SKM-1 (cell line): ENCODE data around the gene BRD8.
"Not testable (repeated sequence)": the region's sequence is repeated elsewhere in the genome, so short reads cannot be mapped to it uniquely, and the experiment has no call there.

Experiments used
- DNase-seq: peaks from one replicate; lab custom pipeline; 2025; ENCODE audit not compliant: unreplicated experiment; lab: John Stamatoyannopoulos, UW

Gene BRD8

GRCh38 chr5:138169124-138169523 lies 9.3 kb downstream of the BRD8 start:
- DNase-seq, result no peak

- no peak for DNase-seq
Observed at GRCh38 chr5:138163721-138164120, 14.7 kb downstream of the BRD8 start.

GRCh38 chr5:138160706-138161105 lies 17.7 kb downstream of the BRD8 start:
- DNase-seq, result no peak

- no peak for DNase-seq
Observed at GRCh38 chr5:138159666-138160065, 18.8 kb downstream of the BRD8 start.

GRCh38 chr5:138157626-138158025 lies 20.8 kb downstream of the BRD8 start:
- no peak for DNase-seq

- not testable (repeated sequence) for DNase-seq
Observed at GRCh38 chr5:138155977-138156376, 22.5 kb downstream of the BRD8 start.

- no peak for DNase-seq
Observed at GRCh38 chr5:138149530-138149929, 28.9 kb downstream of the BRD8 start.

GRCh38 chr5:138148811-138149210 lies 29.6 kb downstream of the BRD8 start:
- DNase-seq, result no peak

- not testable (repeated sequence) for DNase-seq
Observed at GRCh38 chr5:138143578-138143977, 34.9 kb downstream of the BRD8 start.

GRCh38 chr5:138141734-138142133 lies 36.7 kb downstream of the BRD8 start:
- no peak for DNase-seq

- no peak for DNase-seq
Observed at GRCh38 chr5:138140268-138140667, 38.2 kb downstream of the BRD8 start.

- DNase-seq, result no peak
Observed at GRCh38 chr5:138139781-138140090, 38.7 kb downstream of the BRD8 start.

- DNase-seq, result no peak
Observed at GRCh38 chr5:138138949-138139780, 39.3 kb downstream of the BRD8 start, which contains the start of gene NME5. Gene NME5 (minus strand): TSS chr5:138139428. CDS start chr5:138138780, 648 bp downstream.

- no peak for DNase-seq
Observed at GRCh38 chr5:138132543-138132942, 45.9 kb downstream of the BRD8 start.

- DNase-seq, result no peak
Observed at GRCh38 chr5:138129347-138129746, 49.1 kb downstream of the BRD8 start.

GRCh38 chr5:138128334-138128733 lies 50.1 kb downstream of the BRD8 start:
- DNase-seq, result no peak

- DNase-seq, result no peak
Observed at GRCh38 chr5:138115254-138115653, 63.2 kb downstream of the BRD8 start.

GRCh38 chr5:138111937-138112336 lies 66.5 kb downstream of the BRD8 start:
- DNase-seq, result no peak

- DNase-seq, result no peak
Observed at GRCh38 chr5:138111181-138111580, 67.2 kb downstream of the BRD8 start.

GRCh38 chr5:138110266-138110963 lies 68.0 kb downstream of the BRD8 start:
- no peak for DNase-seq

GRCh38 chr5:138109463-138110265 lies 68.8 kb downstream of the BRD8 start:
- no peak for DNase-seq

GRCh38 chr5:138107213-138107612 lies 71.2 kb downstream of the BRD8 start:
- no peak for DNase-seq
